GM23248 (cell line): Measurements from ENCODE around the gene TMCO4. TPM values are rescaled to one million over a fixed set of nuclear protein-coding genes. Genes with fewer than 3 reads are reported as not detected.
A peak's percentile ranks its signal among the peaks of the same experiment; 100 is the strongest.

Experiments
- DNase-seq: peaks from one replicate; pipeline ENCODE4 v3.0.0-alpha.2; 2015
- H2AFZ ChIP-seq: fragments of 200-600 bp; sonication (generic); 2 replicates; pipeline ENCODE4 v1.6.1; 2016; ENCODE audit warnings: antibody characterized with exemption
- H3F3A ChIP-seq: fragments of 200-600 bp; sonication (generic); 2 replicates; pipeline ENCODE4 v1.6.1; 2016; ENCODE audit warnings: mild to moderate bottlenecking, antibody characterized with exemption, mixed run types; ENCODE audit not compliant: insufficient read depth
- H3K27ac ChIP-seq: fragments of 200-600 bp; sonication (generic); 2 replicates; pipeline ENCODE4 v1.5.1; 2016; ENCODE audit warnings: mild to moderate bottlenecking
- H3K27me3 ChIP-seq: fragments of 200-600 bp; sonication (generic); replicated peaks from 2 replicates; pipeline ENCODE4 v1.6.1; 2016; ENCODE audit warnings: mild to moderate bottlenecking; ENCODE audit not compliant: insufficient read depth
- H3K36me3 ChIP-seq: fragments of 200-600 bp; sonication (generic); 2 replicates; pipeline ENCODE4 v1.6.1; 2016; ENCODE audit warnings: low read depth, mild to moderate bottlenecking
- H3K4me1 ChIP-seq: fragments of 200-600 bp; sonication (generic); 2 replicates; pipeline ENCODE4 v1.6.1; 2016; ENCODE audit warnings: mild to moderate bottlenecking; ENCODE audit not compliant: insufficient read depth
- H3K4me2 ChIP-seq: fragments of 200-600 bp; sonication (generic); one replicate; pipeline ENCODE4 v1.6.1; 2016; ENCODE audit warnings: mild to moderate bottlenecking; ENCODE audit not compliant: unreplicated experiment
- H3K4me3 ChIP-seq: fragments of 200-600 bp; sonication (generic); 2 replicates; pipeline ENCODE4 v1.5.1; 2016; ENCODE audit warnings: mild to moderate bottlenecking
- H3K79me2 ChIP-seq: fragments of 200-600 bp; sonication (generic); 2 replicates; pipeline ENCODE4 v1.6.1; 2016; ENCODE audit warnings: mild to moderate bottlenecking; ENCODE audit not compliant: insufficient read depth
- H3K9ac ChIP-seq: fragments of 200-600 bp; sonication (generic); 2 replicates; pipeline ENCODE4 v1.6.1; 2016; ENCODE audit warnings: mild to moderate bottlenecking
- H3K9me2 ChIP-seq: fragments of 200-600 bp; sonication (generic); 2 replicates; pipeline ENCODE4 v1.6.1; 2016; ENCODE audit warnings: mixed run types, mild to moderate bottlenecking, moderate library complexity; ENCODE audit not compliant: insufficient read depth
- H3K9me3 ChIP-seq: fragments of 200-600 bp; sonication (generic); one replicate; pipeline ENCODE4 v1.6.1; 2017; ENCODE audit warnings: low read depth
- H4K20me1 ChIP-seq: fragments of 200-600 bp; sonication (generic); 2 replicates; pipeline ENCODE4 v1.6.0; 2016; ENCODE audit not compliant: insufficient read depth
- EZH2 ChIP-seq: fragments of 200-600 bp; sonication (generic); IDR thresholded peaks from 2 replicates; pipeline ENCODE4 v1.6.1; 2018; ENCODE audit warnings: antibody characterized with exemption, mild to moderate bottlenecking; ENCODE audit not compliant: insufficient read depth, poor library complexity, severe bottlenecking
- EZH2phosphoT487 ChIP-seq: fragments of 200-600 bp; sonication (generic); IDR thresholded peaks from 2 replicates; pipeline ENCODE4 v1.6.1; 2018; ENCODE audit warnings: antibody characterized with exemption, moderate library complexity, mild to moderate bottlenecking, low read depth; ENCODE audit not compliant: insufficient read depth
- WGBS, 2 experiments: methylation state at CpG; one replicate each; pipeline ENCODE4 v1.1.6; 2015 to 2017; ENCODE audit warnings: low lambda C conversion rate in 2 of 2, low coverage in 1 of 2; ENCODE audit errors: missing lambda C conversion rate in 2 of 2; 5-methylcytosine and 5-hydroxymethylcytosine counted together
- in situ Hi-C: fragments of 300-500 bp; cut with MboI; formaldehyde crosslinking; loops from 2 replicates; pipeline ENCODE4 v1.15.0; 2020
- polyA plus RNA-seq: library from polyadenylated mRNA; unstranded; fragments of >200 nt; fragmentation: Nextera tagmentation; extraction: Ambion mirVana; gene quantifications from 2 replicates; pipeline ENCODE4 v1.2.1, GENCODE V29; 2016
- total RNA-seq: library from RNA; depleted of rRNA; stranded (reverse); fragments of >200 nt; shearing (Covaris generic); gene quantifications from 2 replicates; pipeline ENCODE4 v1.2.3, GENCODE V29; 2014

The TMCO4 gene
- total and polyA plus RNA-seq, 2 experiments from 2014 or later, result 10.5 to 24.5 TPM

DNA sequence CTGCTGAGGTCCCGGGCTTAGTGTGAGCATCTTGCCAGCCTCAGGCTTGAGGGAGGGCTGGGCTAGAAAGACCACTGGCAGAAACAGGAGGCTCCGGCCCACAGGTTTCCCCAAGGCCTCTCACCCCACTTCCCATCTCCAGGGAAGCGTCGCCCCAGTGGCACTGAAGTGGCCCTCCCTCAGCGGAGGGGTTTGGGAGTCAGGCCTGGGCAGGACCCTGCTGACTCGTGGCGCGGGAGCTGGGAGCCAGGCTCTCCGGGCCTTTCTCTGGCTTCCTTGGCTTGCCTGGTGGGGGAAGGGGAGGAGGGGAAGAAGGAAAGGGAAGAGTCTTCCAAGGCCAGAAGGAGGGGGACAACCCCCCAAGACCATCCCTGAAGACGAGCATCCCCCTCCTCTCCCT is 142.2 kb downstream of the TMCO4 start:
- no peaks in the 10 kb centered on the region for H3K27me3 ChIP-seq
- H4K20me1 ChIP-seq, result no peaks in the 10 kb centered on the region
- H3K9me3 ChIP-seq, result no peaks in the 10 kb centered on the region
- H3K36me3 ChIP-seq, result peaks cover 8% of the 10 kb centered on the region; the same call in 1 of the 2 replicates
- WGBS, 2 experiments, result 82 to 86% methylated on average over 8 to 10 of the region's 10 CpGs
- H3K9me2 ChIP-seq, result no peaks in the 10 kb centered on the region
- no peak overlapping the region for H3K27ac ChIP-seq
- no peak for DNase-seq
- H3K4me2 ChIP-seq, result no peak overlapping the region
- in situ Hi-C loops, result no loop called here
- TF ChIP-seq EZH2 (no peak), EZH2phosphoT487 (no peak)
- H3K79me2 ChIP-seq, result peaks cover 52% of the 10 kb centered on the region
- no peak overlapping the region for H2AFZ ChIP-seq
- H3K9ac ChIP-seq, result no peak overlapping the region
- no peak overlapping the region for H3K4me3 ChIP-seq
- peaks cover 22% of the 10 kb centered on the region for H3F3A ChIP-seq
- peaks cover 21% of the 10 kb centered on the region for H3K4me1 ChIP-seq

DNA sequence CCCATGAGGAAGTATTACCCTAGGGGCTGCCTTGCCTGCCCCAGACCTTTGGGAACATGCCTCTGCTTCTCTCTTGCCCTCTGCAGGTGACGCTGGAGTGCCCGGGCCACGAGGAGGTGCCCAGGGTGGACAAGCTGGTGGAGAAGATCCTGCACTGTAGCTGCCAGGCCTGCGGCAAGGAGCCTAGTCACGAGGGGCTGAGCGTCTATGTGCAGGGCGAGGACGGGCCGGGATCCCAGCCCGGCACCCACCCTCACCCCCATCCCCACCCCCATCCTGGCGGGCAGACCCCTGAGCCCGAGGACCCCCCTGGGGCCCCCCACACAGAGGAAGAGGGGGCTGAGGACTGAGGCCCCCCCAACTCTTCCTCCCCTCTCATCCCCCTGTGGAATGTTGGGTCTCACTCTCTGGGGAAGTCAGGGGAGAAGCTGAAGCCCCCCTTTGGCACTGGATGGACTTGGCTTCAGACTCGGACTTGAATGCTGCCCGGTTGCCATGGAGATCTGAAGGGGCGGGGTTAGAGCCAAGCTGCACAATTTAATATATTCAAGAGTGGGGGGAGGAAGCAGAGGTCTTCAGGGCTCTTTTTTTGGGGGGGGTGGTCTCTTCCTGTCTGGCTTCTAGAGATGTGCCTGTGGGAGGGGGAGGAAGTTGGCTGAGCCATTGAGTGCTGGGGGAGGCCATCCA is 142.8 kb downstream of the TMCO4 start:
- H3K9me2 ChIP-seq, result no peaks in the 10 kb centered on the region
- no peak overlapping the region for H3K9ac ChIP-seq
- in situ Hi-C loops, result no loop called here
- peak; percentile 14 for DNase-seq
- H3K36me3 ChIP-seq, result peaks cover 8% of the 10 kb centered on the region; the same call in 1 of the 2 replicates
- H3K79me2 ChIP-seq, result peaks cover 58% of the 10 kb centered on the region
- WGBS, 2 experiments, result 58 to 60% methylated on average over 10 to 15 of the region's 15 CpGs
- H3K4me2 ChIP-seq, result no peak overlapping the region
- no peaks in the 10 kb centered on the region for H3K27me3 ChIP-seq
- no peaks in the 10 kb centered on the region for H4K20me1 ChIP-seq
- peaks cover 26% of the 10 kb centered on the region for H3K4me1 ChIP-seq
- H3K9me3 ChIP-seq, result no peaks in the 10 kb centered on the region
- H3F3A ChIP-seq, result peaks cover 24% of the 10 kb centered on the region
- TF ChIP-seq EZH2 (no peak), EZH2phosphoT487 (no peak)
- H3K4me3 ChIP-seq, result no peak overlapping the region
- H3K27ac ChIP-seq, result no peak overlapping the region
- no peak overlapping the region for H2AFZ ChIP-seq

DNA sequence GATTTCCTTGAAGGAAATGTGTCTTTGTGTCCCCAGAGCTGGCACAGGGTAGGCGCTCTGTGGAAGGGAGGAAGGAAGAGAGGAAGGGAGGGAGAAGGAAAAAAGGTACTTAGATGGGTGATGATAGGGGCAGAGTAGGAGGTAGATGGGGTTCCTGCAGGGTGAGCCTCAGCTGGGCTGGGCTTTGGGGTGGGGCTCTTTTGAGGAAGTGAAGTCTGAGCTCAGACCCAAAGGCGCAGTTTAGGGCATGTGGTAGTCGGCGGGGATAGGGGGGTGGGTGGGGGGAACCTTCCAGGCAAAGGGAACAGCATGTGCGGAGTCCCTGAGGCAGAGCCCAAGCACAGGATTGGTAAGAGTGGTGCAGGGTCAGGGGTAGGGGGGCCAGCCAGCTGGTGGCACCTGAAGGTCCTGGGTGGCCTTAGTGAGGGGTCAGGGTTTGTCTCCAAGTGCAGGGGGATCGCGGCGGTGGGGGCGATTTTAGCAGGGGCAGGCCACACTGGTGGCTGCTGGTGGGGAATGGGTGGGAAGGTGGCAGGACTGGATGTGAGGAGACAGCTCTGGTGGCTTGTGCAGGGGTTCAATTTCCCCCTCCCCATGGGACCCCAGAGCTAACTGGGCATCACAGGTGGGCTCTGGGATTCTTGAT is 143.5 kb downstream of the TMCO4 start:
- no peak for DNase-seq
- Histone ChIP-seq H2AFZ (no peak overlapping the region), H3K79me2 (peaks cover 65% of the 10 kb centered on the region), H3K27ac (no peak overlapping the region), H3K9me2 (no peaks in the 10 kb centered on the region), H3K4me3 (no peak overlapping the region), H3K27me3 (no peaks in the 10 kb centered on the region), H4K20me1 (no peaks in the 10 kb centered on the region), H3K4me2 (no peak overlapping the region), H3F3A (peaks cover 25% of the 10 kb centered on the region), H3K4me1 (peaks cover 33% of the 10 kb centered on the region), H3K9ac (no peak overlapping the region), H3K36me3 (peaks cover 8% of the 10 kb centered on the region; the same call in 1 of the 2 replicates), H3K9me3 (no peaks in the 10 kb centered on the region)
- TF ChIP-seq EZH2phosphoT487 (no peak), EZH2 (no peak)
- WGBS, 2 experiments, result 96 to 97% methylated on average over 8 to 9 of the region's 9 CpGs
- in situ Hi-C loops, result no loop called here

DNA sequence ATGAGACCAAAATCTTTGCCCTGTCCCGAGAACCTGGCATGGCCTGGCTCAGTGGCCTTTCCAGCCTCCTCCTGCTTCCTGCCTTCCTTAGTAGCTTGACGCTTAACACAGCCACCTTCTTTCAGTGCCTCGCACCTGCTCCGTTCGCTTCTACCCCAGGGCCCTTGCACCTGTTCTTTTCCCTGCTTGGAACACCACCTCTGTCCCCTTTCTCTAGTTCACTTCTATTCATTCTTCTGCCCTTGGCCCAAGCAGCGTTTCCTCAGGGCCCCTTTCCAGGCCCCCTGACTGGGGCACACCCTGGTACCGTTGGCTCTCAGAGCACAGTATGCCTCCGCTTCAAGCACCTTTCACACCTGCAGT is 144.0 kb downstream of the TMCO4 start:
- in situ Hi-C loops, result no loop called here

More for the DNA sequence above, 144.0 kb downstream of the TMCO4 start:
- Histone ChIP-seq H3K4me3 (no peak overlapping the region), H3K9me3 (no peaks in the 10 kb centered on the region), H3K79me2 (peaks cover 70% of the 10 kb centered on the region), H3K9ac (no peak overlapping the region), H3K9me2 (no peaks in the 10 kb centered on the region), H3K4me2 (no peak overlapping the region), H4K20me1 (no peaks in the 10 kb centered on the region), H3K4me1 (peaks cover 39% of the 10 kb centered on the region), H3K27ac (no peak overlapping the region), H3F3A (peaks cover 25% of the 10 kb centered on the region), H3K36me3 (peaks cover 8% of the 10 kb centered on the region; the same call in 1 of the 2 replicates), H3K27me3 (no peaks in the 10 kb centered on the region), H2AFZ (no peak overlapping the region)
- 85 to 86% methylated on average over 8 of the region's 8 CpGs for WGBS, 2 experiments
- no peak for DNase-seq
- no peak for TF ChIP-seq EZH2phosphoT487
- no peak for TF ChIP-seq EZH2
